NT2/D1 (cell line): ENCODE measurements around the gene ZBTB20.

Experiments used
- DNase-seq: peaks from one replicate; pipeline ENCODE4 v3.0.0-alpha.2; 2011; ENCODE audit warnings: low read depth, low spot score
- H3K27me3 ChIP-seq: 2 replicates; pipeline ENCODE4 v1.6.0; 2011; ENCODE audit warnings: mild to moderate bottlenecking; ENCODE audit not compliant: insufficient read length, insufficient read depth
- H3K36me3 ChIP-seq: 2 replicates; pipeline ENCODE4 v1.6.1; 2011; ENCODE audit warnings: mild to moderate bottlenecking, low read length, mixed read lengths; ENCODE audit not compliant: insufficient read depth, insufficient read length
- H3K4me1 ChIP-seq: 2 replicates; pipeline ENCODE4 v1.5.1; 2011; ENCODE audit not compliant: insufficient read depth, insufficient read length
- H3K4me3 ChIP-seq: 2 replicates; pipeline ENCODE4 v1.5.1; 2011; ENCODE audit warnings: low read depth; ENCODE audit not compliant: insufficient read length
- H3K9ac ChIP-seq: 2 replicates; pipeline ENCODE4 v1.6.0; 2011; ENCODE audit warnings: low read depth; ENCODE audit not compliant: insufficient read length
- H3K9me3 ChIP-seq: 2 replicates; pipeline ENCODE4 v1.5.1; 2011; ENCODE audit warnings: mild to moderate bottlenecking, low read length; ENCODE audit not compliant: insufficient read depth
- SUZ12 ChIP-seq: IDR thresholded peaks from 2 replicates; pipeline ENCODE4 v1.6.1; 2011; ENCODE audit not compliant: insufficient read length, insufficient read depth; ENCODE audit errors: extremely low read depth
- YY1 ChIP-seq: IDR thresholded peaks from 2 replicates; pipeline ENCODE4 v1.6.1; 2011; ENCODE audit not compliant: insufficient read length, insufficient read depth
- ZNF274 ChIP-seq: IDR thresholded peaks from 2 replicates; pipeline ENCODE4 v1.6.1; 2011; ENCODE audit warnings: mild to moderate bottlenecking, low read depth, low read length

The ZBTB20 gene

GRCh38 chr3:114659109-114660061 is 487.7 kb downstream of the ZBTB20 start:
- H3K27me3 ChIP-seq: no peaks in the 10 kb centered on the region
- TF ChIP-seq YY1 (no peak), ZNF274 (no peak), SUZ12 (no peak)
- no peak for DNase-seq
- no peak overlapping the region for H3K4me3 ChIP-seq
- H3K36me3 ChIP-seq: no peaks in the 10 kb centered on the region
- H3K9me3 ChIP-seq: no peaks in the 10 kb centered on the region
- H3K9ac ChIP-seq: no peak overlapping the region
- H3K4me1 ChIP-seq: no peaks in the 10 kb centered on the region

DNA sequence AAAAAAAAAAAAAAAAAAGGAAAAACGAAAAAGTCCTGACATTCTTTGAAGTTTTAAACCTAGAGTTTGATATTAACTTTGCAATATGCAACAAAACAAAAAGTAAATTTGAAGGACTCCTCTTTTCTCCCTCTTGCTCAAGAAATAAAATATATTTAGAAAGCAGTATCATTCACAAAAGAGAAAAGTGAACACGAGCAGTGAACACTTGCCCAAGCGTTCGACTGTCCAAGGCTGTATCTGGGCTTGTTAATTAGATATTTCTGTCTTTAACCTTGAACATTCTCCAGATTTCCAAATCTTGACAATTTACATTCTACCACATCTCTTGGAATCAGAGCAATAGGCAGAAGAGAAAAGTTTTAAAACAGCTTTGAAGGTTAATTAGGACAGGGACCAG is 495.5 kb downstream of the ZBTB20 start:
- Histone ChIP-seq H3K36me3 (no peaks in the 10 kb centered on the region), H3K9ac (no peak overlapping the region), H3K4me1 (no peaks in the 10 kb centered on the region), H3K9me3 (no peaks in the 10 kb centered on the region), H3K27me3 (no peaks in the 10 kb centered on the region), H3K4me3 (no peak overlapping the region)
- TF ChIP-seq SUZ12: no peak
- no peak for TF ChIP-seq ZNF274
- TF ChIP-seq YY1: no peak
- DNase-seq: no peak

- H3K9me3 ChIP-seq: no peaks in the 10 kb centered on the region
- H3K4me3 ChIP-seq: no peak overlapping the region
- no peaks in the 10 kb centered on the region for H3K4me1 ChIP-seq
- no peak for TF ChIP-seq YY1
- TF ChIP-seq ZNF274: no peak
- TF ChIP-seq SUZ12: no peak
- no peak for DNase-seq
- H3K36me3 ChIP-seq: no peaks in the 10 kb centered on the region
- no peak overlapping the region for H3K9ac ChIP-seq
- H3K27me3 ChIP-seq: no peaks in the 10 kb centered on the region
These were observed 496.3 kb downstream of the ZBTB20 start for GRCh38 chr3:114650808-114651207.

- H3K4me1 ChIP-seq: no peaks in the 10 kb centered on the region
- H3K27me3 ChIP-seq: no peaks in the 10 kb centered on the region
- H3K4me3 ChIP-seq: no peak overlapping the region
- H3K9ac ChIP-seq: no peak overlapping the region
- no peaks in the 10 kb centered on the region for H3K36me3 ChIP-seq
- no peak for DNase-seq
- TF ChIP-seq SUZ12: no peak
- no peaks in the 10 kb centered on the region for H3K9me3 ChIP-seq
These were observed 497.8 kb downstream of the ZBTB20 start for GRCh38 chr3:114649331-114649730.

DNA sequence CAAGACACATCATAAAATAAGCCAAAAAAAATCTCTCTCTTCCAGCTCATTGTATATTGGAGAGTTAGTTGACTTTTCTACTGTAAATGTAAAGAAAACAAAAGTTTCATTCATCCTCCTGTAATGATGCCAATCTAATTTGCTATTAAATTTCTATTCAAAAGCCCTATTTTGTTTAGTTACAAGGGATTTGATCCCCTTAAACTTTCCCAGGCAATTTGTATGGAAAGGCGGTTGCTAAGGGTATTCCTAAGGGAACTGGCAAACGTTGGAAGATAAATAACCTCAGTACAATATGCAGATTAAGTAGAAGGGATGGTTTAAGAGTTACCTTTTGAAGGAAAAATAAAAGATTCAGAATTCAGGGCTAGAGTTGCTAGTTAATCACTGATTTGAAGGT is 500.6 kb downstream of the ZBTB20 start:
- no peak for DNase-seq
- no peaks in the 10 kb centered on the region for H3K4me1 ChIP-seq
- TF ChIP-seq SUZ12 (no peak), YY1 (no peak), ZNF274 (no peak)

DNA sequence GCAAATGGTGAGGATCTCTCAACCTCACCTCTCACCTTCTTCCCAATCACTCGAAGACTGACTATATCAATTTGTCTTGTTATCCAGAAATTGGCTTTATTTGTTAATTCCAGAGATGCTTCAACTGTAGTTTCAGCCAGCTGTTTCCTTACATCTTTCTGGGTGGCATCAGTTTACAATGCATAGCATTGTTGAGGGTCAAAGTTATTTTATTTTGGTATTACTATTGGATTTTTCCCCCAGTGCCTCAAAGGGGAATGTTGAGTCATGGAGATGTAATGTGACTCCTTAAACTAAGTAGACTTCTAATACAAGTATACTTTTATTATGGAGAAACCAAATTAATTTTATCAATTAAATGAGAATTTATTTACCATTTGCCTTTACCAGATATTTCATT is 501.7 kb downstream of the ZBTB20 start:
- H3K9me3 ChIP-seq: no peaks in the 10 kb centered on the region
- DNase-seq: no peak
- H3K9ac ChIP-seq: no peak overlapping the region
- no peaks in the 10 kb centered on the region for H3K36me3 ChIP-seq
- H3K4me3 ChIP-seq: no peak overlapping the region
- H3K4me1 ChIP-seq: no peaks in the 10 kb centered on the region
- TF ChIP-seq ZNF274: no peak
- no peak for TF ChIP-seq YY1
- TF ChIP-seq SUZ12: no peak
- H3K27me3 ChIP-seq: no peaks in the 10 kb centered on the region

More for the DNA sequence above, 500.6 kb downstream of the ZBTB20 start:
- no peaks in the 10 kb centered on the region for H3K27me3 ChIP-seq
- no peaks in the 10 kb centered on the region for H3K36me3 ChIP-seq
- H3K4me3 ChIP-seq: no peak overlapping the region
- H3K9ac ChIP-seq: no peak overlapping the region
- no peaks in the 10 kb centered on the region for H3K9me3 ChIP-seq

GRCh38 chr3:114644367-114644766 is 502.7 kb downstream of the ZBTB20 start:
- Histone ChIP-seq H3K9me3 (no peaks in the 10 kb centered on the region), H3K36me3 (no peaks in the 10 kb centered on the region), H3K27me3 (no peaks in the 10 kb centered on the region), H3K9ac (no peak overlapping the region), H3K4me3 (no peak overlapping the region), H3K4me1 (no peaks in the 10 kb centered on the region)
- DNase-seq: no peak
- TF ChIP-seq YY1 (no peak), ZNF274 (no peak)
